Skeletal muscle satellite cell (primary cell): ENCODE results near the gene ABCD1.

ENCODE experiments used
- H3K27me3 ChIP-seq: 2 replicates; pipeline ENCODE4 v1.7.0; 2013; ENCODE audit warnings: low read length; ENCODE audit not compliant: control insufficient read depth, insufficient read depth
- H3K36me3 ChIP-seq: 2 replicates; pipeline ENCODE4 v1.7.0; 2013; ENCODE audit warnings: mild to moderate bottlenecking, control low read depth, low read length; ENCODE audit not compliant: insufficient read depth
- H3K4me1 ChIP-seq: 2 replicates; pipeline ENCODE4 v1.7.0; 2013; ENCODE audit warnings: low read length; ENCODE audit not compliant: control insufficient read depth, insufficient read depth
- H3K4me2 ChIP-seq: 2 replicates; pipeline ENCODE4 v1.7.0; 2013; ENCODE audit warnings: mild to moderate bottlenecking, low read length
- H3K4me3 ChIP-seq: 2 replicates; pipeline ENCODE4 v1.7.0; 2013; ENCODE audit warnings: low read length
- H3K9ac ChIP-seq: 2 replicates; pipeline ENCODE4 v1.7.0; 2013; ENCODE audit warnings: mild to moderate bottlenecking, low read depth, low read length, moderate library complexity
- H3K9me3 ChIP-seq: replicated peaks from 2 replicates; pipeline ENCODE4 v1.7.0; 2013; ENCODE audit warnings: mild to moderate bottlenecking, control low read depth, low read length

ABCD1 gene

GRCh38 chrX:153731117-153731844, 6.6 kb downstream of the ABCD1 start:
- Histone ChIP-seq H3K36me3 (peaks cover 13% of the 10 kb centered on the region), H3K9me3 (peaks cover 3% of the 10 kb centered on the region), H3K4me3 (no peak overlapping the region), H3K27me3 (no peaks in the 10 kb centered on the region), H3K4me2 (no peak overlapping the region), H3K9ac (no peak overlapping the region), H3K4me1 (peaks cover 19% of the 10 kb centered on the region)

- Histone ChIP-seq H3K27me3 (no peaks in the 10 kb centered on the region), H3K36me3 (peaks cover 13% of the 10 kb centered on the region), H3K9me3 (peaks cover 3% of the 10 kb centered on the region), H3K9ac (no peak overlapping the region), H3K4me1 (peaks cover 13% of the 10 kb centered on the region), H3K4me3 (no peak overlapping the region), H3K4me2 (no peak overlapping the region)
These were observed 7.2 kb downstream of the ABCD1 start for GRCh38 chrX:153731845-153732215.

- Histone ChIP-seq H3K9ac (no peak overlapping the region), H3K4me3 (no peak overlapping the region), H3K36me3 (peaks cover 17% of the 10 kb centered on the region), H3K9me3 (peaks cover 3% of the 10 kb centered on the region), H3K27me3 (no peaks in the 10 kb centered on the region), H3K4me1 (peaks cover 8% of the 10 kb centered on the region), H3K4me2 (no peak overlapping the region)
These were observed 7.7 kb downstream of the ABCD1 start for GRCh38 chrX:153732401-153732800.

GRCh38 chrX:153733651-153734240, 9.1 kb downstream of the ABCD1 start:
- H3K27me3 ChIP-seq = no peaks in the 10 kb centered on the region
- peaks cover 17% of the 10 kb centered on the region for H3K36me3 ChIP-seq
- no peaks in the 10 kb centered on the region for H3K4me1 ChIP-seq
- H3K4me2 ChIP-seq = no peak overlapping the region
- H3K9ac ChIP-seq = no peak overlapping the region
- H3K9me3 ChIP-seq = peaks cover 3% of the 10 kb centered on the region
- H3K4me3 ChIP-seq = no peak overlapping the region

GRCh38 chrX:153734871-153735270, 10.2 kb downstream of the ABCD1 start:
- Histone ChIP-seq H3K9ac (no peak overlapping the region), H3K4me1 (no peaks in the 10 kb centered on the region), H3K4me2 (no peak overlapping the region), H3K9me3 (peaks cover 3% of the 10 kb centered on the region), H3K36me3 (peaks cover 11% of the 10 kb centered on the region), H3K27me3 (no peaks in the 10 kb centered on the region), H3K4me3 (no peak overlapping the region)

GRCh38 chrX:153735274-153735673, 10.6 kb downstream of the ABCD1 start:
- Histone ChIP-seq H3K9me3 (peaks cover 3% of the 10 kb centered on the region), H3K36me3 (peaks cover 11% of the 10 kb centered on the region), H3K4me2 (no peak overlapping the region), H3K27me3 (no peaks in the 10 kb centered on the region), H3K4me1 (no peaks in the 10 kb centered on the region), H3K4me3 (no peak overlapping the region), H3K9ac (no peak overlapping the region)

GRCh38 chrX:153736071-153736820, 11.6 kb downstream of the ABCD1 start:
- Histone ChIP-seq H3K4me3 (no peak overlapping the region), H3K9me3 (peaks cover 3% of the 10 kb centered on the region), H3K36me3 (peaks cover 11% of the 10 kb centered on the region), H3K4me2 (no peak overlapping the region), H3K9ac (no peak overlapping the region), H3K27me3 (no peaks in the 10 kb centered on the region), H3K4me1 (no peaks in the 10 kb centered on the region)

GRCh38 chrX:153736871-153737441, 12.3 kb downstream of the ABCD1 start:
- Histone ChIP-seq H3K9ac (no peak overlapping the region), H3K4me1 (no peaks in the 10 kb centered on the region), H3K36me3 (peaks cover 8% of the 10 kb centered on the region), H3K4me2 (no peak overlapping the region), H3K27me3 (no peaks in the 10 kb centered on the region), H3K4me3 (no peak overlapping the region), H3K9me3 (peaks cover under 1% of the 10 kb centered on the region)

GRCh38 chrX:153738056-153738605, 13.5 kb downstream of the ABCD1 start:
- Histone ChIP-seq H3K9ac (no peak overlapping the region), H3K27me3 (no peaks in the 10 kb centered on the region), H3K4me3 (no peak overlapping the region), H3K36me3 (peaks cover 4% of the 10 kb centered on the region), H3K4me2 (no peak overlapping the region), H3K4me1 (no peaks in the 10 kb centered on the region), H3K9me3 (no peaks in the 10 kb centered on the region)

- Histone ChIP-seq H3K36me3 (peaks cover 4% of the 10 kb centered on the region), H3K9ac (no peak overlapping the region), H3K9me3 (no peaks in the 10 kb centered on the region), H3K27me3 (no peaks in the 10 kb centered on the region), H3K4me2 (no peak overlapping the region), H3K4me3 (no peak overlapping the region), H3K4me1 (peaks cover 2% of the 10 kb centered on the region)
These were observed 15.3 kb downstream of the ABCD1 start for GRCh38 chrX:153739754-153740486.
